ENCODE results near the gene MRGPRX1. TPM values are rescaled to one million over a fixed set of nuclear protein-coding genes. Genes with fewer than 3 reads are reported as not detected.

Gene MRGPRX1
- total RNA-seq, 2 donors from 2014 or later, result not detected

- DNase-seq (ENCODE audit: low spot score), result no peak
- 79% methylated on average over 16 of the region's 16 CpGs for WGBS
- intact Hi-C loops (cut with DNase I), result no loop called here
Observed at GRCh38 chr11:18972336-18972735, 33.1 kb upstream of the MRGPRX1 start.

GRCh38 chr11:18969720-18970119 is 30.5 kb upstream of the MRGPRX1 start:
- Histone ChIP-seq H3K4me1 (replicated peaks) (no peaks in the 10 kb centered on the region), H3K27ac (no peak overlapping the region), H3K27me3 (replicated peaks; ENCODE audit: insufficient read depth) (no peaks in the 10 kb centered on the region), H3K4me3 (no peak overlapping the region), H3K9me3 (no peaks in the 10 kb centered on the region), H3K36me3 (no peaks in the 10 kb centered on the region)
- intact Hi-C loops (cut with DNase I), result no loop called here
- WGBS, result 65% methylated on average over 3 of the region's 3 CpGs
- TF ChIP-seq, protein P1, sequence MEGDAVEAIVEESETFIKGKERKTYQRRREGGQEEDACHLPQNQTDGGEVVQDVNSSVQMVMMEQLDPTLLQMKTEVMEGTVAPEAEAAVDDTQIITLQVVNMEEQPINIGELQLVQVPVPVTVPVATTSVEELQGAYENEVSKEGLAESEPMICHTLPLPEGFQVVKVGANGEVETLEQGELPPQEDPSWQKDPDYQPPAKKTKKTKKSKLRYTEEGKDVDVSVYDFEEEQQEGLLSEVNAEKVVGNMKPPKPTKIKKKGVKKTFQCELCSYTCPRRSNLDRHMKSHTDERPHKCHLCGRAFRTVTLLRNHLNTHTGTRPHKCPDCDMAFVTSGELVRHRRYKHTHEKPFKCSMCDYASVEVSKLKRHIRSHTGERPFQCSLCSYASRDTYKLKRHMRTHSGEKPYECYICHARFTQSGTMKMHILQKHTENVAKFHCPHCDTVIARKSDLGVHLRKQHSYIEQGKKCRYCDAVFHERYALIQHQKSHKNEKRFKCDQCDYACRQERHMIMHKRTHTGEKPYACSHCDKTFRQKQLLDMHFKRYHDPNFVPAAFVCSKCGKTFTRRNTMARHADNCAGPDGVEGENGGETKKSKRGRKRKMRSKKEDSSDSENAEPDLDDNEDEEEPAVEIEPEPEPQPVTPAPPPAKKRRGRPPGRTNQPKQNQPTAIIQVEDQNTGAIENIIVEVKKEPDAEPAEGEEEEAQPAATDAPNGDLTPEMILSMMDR (IDR thresholded peaks at IDR 0.05), result no peak
- TF ChIP-seq POLR2A (IDR thresholded peaks at IDR 0.05) (no peak), POLR2AphosphoS5 (IDR thresholded peaks at IDR 0.05) (no peak)
- no peak for DNase-seq (ENCODE audit: low spot score)

More at GRCh38 chr11:18972336-18972735, 33.1 kb upstream of the MRGPRX1 start:
- no peaks in the 10 kb centered on the region for H3K4me1 ChIP-seq (replicated peaks)
- H3K36me3 ChIP-seq, result no peaks in the 10 kb centered on the region
- no peak overlapping the region for H3K4me3 ChIP-seq
- TF ChIP-seq, protein P1 (IDR thresholded peaks at IDR 0.05), result no peak
- TF ChIP-seq POLR2A (IDR thresholded peaks at IDR 0.05) (no peak), POLR2AphosphoS5 (IDR thresholded peaks at IDR 0.05) (no peak)
- H3K27me3 ChIP-seq (replicated peaks; ENCODE audit: insufficient read depth), result no peaks in the 10 kb centered on the region
- H3K27ac ChIP-seq, result no peak overlapping the region
- H3K9me3 ChIP-seq, result no peaks in the 10 kb centered on the region

DNA sequence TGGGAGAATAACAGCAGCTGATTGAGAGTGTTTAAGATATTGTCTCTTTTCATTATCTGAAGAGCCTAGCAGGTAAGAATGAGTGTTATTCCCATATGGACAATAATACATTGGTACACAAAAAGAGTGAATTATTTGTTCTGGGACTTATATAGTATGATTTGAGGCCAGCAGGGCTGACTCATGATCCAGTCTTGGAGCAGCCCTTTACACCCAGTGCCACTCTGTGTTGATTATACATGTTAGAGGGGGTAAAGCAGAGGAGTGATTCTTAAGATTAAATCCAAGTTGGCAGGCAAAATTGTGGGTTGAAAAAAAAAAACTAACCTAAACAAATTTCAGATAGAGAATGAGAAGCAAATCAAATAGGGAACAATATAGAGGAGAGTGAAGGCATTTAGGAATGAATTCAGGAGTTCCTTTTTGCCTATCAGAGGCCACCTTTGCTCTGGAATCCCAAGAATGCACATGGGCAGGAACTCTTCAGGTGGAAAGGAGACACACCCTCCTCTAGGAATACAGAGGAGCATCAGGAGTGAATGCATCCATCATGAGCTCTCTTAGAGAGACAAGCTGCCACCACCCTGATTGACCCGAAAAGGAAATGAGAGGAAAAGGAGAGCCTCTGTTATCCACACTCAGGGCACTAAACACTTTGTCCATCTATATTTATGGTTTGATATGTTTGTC is 19.2 kb upstream of the MRGPRX1 start:
- intact Hi-C loops (cut with DNase I), result no loop called here
- Histone ChIP-seq H3K4me3 (no peak overlapping the region), H3K36me3 (no peaks in the 10 kb centered on the region), H3K27ac (no peak overlapping the region), H3K27me3 (replicated peaks; ENCODE audit: insufficient read depth) (no peaks in the 10 kb centered on the region), H3K9me3 (no peaks in the 10 kb centered on the region), H3K4me1 (replicated peaks) (no peaks in the 10 kb centered on the region)
- TF ChIP-seq POLR2A (IDR thresholded peaks at IDR 0.05) (no peak), POLR2AphosphoS5 (IDR thresholded peaks at IDR 0.05) (no peak)
- TF ChIP-seq, protein P1 (IDR thresholded peaks at IDR 0.05), result no peak
- WGBS, result 46% methylated on average over 1 of the region's 1 CpG
- DNase-seq (ENCODE audit: low spot score), result no peak

GRCh38 chr11:18956630-18957029 is 17.4 kb upstream of the MRGPRX1 start:
- TF ChIP-seq POLR2A (IDR thresholded peaks at IDR 0.05) (no peak), POLR2AphosphoS5 (IDR thresholded peaks at IDR 0.05) (no peak)
- TF ChIP-seq, protein P1 (IDR thresholded peaks at IDR 0.05), result no peak
- no peak overlapping the region for H3K27ac ChIP-seq
- no peak overlapping the region for H3K4me3 ChIP-seq
- intact Hi-C loops (cut with DNase I), result no loop called here
- H3K4me1 ChIP-seq (replicated peaks), result no peaks in the 10 kb centered on the region
- DNase-seq (ENCODE audit: low spot score), result no peak
- H3K36me3 ChIP-seq, result no peaks in the 10 kb centered on the region
- no peaks in the 10 kb centered on the region for H3K27me3 ChIP-seq (replicated peaks; ENCODE audit: insufficient read depth)
- 94% methylated on average over 16 of the region's 16 CpGs for WGBS
- no peaks in the 10 kb centered on the region for H3K9me3 ChIP-seq
